GM12891 (cell line): ENCODE measurements around the gene GJA5.

ENCODE experiments used
- DNase-seq: peaks from one replicate; pipeline ENCODE4 v3.0.0; 2011; ENCODE audit warnings: low spot score; ENCODE audit not compliant: insufficient read length
- FAIRE-seq: peaks from 2 replicates; lab custom pipeline; 2011; peaks lifted over from hg19 to GRCh38; lab: Jason Lieb, UNC
- PAX5 ChIP-seq: IDR thresholded peaks from 2 replicates; pipeline ENCODE4 v1.6.1; 2011; ENCODE audit warnings: low read length, moderate library complexity, mild to moderate bottlenecking; ENCODE audit not compliant: insufficient read depth, severe bottlenecking
- POLR2A ChIP-seq: IDR thresholded peaks from 2 replicates; pipeline ENCODE4 v1.6.1; 2011; ENCODE audit warnings: low read depth, low read length, control low read depth
- POLR2AphosphoS5 ChIP-seq: IDR thresholded peaks from 2 replicates; pipeline ENCODE4 v1.6.1; 2011; ENCODE audit warnings: low read depth, low read length, control low read depth
- POU2F2 ChIP-seq: IDR thresholded peaks from 2 replicates; pipeline ENCODE4 v1.6.1; 2011; ENCODE audit warnings: low read depth, mild to moderate bottlenecking, control low read depth, low read length, moderate library complexity
- SPI1 ChIP-seq: IDR thresholded peaks from 2 replicates; pipeline ENCODE4 v1.6.1; 2011; ENCODE audit warnings: low read depth, low read length, control low read depth
- TAF1 ChIP-seq: IDR thresholded peaks from 2 replicates; pipeline ENCODE4 v1.6.1; 2011; ENCODE audit warnings: low read depth, low read length, control low read depth

The GJA5 gene

DNA sequence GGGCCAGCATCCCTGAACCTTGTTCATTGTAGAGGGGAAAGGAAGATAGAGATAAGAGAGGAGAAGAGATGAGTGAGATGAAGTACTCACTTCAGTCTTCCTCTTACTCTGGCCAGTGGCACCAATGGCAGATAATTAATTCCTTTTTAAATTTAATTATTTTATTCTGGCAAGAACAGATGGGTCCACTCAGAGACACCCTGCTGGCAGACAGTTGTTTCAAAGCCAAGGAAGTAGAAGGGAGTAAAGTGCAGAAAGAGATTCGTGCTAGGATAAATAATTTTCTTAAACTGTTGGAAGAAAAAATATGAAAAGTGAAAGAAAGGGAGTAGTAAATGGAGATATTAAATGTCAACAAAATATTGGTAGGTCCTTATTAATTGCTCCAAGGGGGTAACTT lies 7.7 kb upstream of the GJA5 start:
- no peak for TF ChIP-seq SPI1
- TF ChIP-seq POLR2AphosphoS5: no peak
- TF ChIP-seq POLR2A: no peak
- TF ChIP-seq PAX5: no peak
- TF ChIP-seq TAF1: no peak
- TF ChIP-seq POU2F2: no peak
- DNase-seq: no peak
- no peak for FAIRE-seq

DNA sequence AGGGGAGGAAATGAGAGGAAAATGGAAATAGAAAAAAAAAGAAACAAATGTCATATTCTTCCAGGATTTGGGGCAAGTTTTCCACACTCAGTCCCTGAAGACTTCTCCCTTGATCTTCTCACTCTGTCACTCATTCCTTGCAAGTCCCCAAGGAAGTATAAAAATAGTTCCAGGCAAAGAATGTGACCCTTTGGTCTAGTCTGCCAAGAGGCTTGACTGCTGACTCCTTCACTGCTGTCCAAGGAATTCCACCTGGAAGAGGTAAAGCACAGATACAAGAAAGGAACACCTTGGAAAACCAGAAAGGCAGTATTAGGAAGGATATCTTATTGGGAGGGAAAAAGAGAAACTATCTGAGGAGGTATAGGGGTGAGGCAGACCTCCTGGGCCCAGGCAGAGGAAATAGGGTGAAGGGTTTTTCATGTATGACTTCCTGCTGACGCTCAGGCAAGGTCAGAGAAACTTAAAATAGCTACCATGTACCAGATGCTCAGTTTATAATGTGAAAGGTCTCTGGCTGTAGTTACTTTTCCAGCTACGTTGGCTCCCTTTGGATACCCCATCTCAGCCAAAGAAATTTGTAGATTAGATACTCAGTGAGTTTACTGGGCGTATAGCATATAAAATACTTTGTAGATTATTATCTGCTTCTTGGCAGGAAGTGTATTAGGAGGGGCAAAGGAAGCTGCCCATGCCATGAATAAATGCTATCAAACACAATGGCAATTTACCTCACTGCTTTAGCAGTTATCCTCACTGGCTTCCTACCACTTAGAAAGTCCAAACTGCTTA lies 2.0 kb upstream of the GJA5 start:
- no peak for DNase-seq
- TF ChIP-seq TAF1 (no peak), POU2F2 (no peak), SPI1 (no peak), PAX5 (no peak), POLR2A (no peak), POLR2AphosphoS5 (no peak)
- FAIRE-seq: no peak

DNA sequence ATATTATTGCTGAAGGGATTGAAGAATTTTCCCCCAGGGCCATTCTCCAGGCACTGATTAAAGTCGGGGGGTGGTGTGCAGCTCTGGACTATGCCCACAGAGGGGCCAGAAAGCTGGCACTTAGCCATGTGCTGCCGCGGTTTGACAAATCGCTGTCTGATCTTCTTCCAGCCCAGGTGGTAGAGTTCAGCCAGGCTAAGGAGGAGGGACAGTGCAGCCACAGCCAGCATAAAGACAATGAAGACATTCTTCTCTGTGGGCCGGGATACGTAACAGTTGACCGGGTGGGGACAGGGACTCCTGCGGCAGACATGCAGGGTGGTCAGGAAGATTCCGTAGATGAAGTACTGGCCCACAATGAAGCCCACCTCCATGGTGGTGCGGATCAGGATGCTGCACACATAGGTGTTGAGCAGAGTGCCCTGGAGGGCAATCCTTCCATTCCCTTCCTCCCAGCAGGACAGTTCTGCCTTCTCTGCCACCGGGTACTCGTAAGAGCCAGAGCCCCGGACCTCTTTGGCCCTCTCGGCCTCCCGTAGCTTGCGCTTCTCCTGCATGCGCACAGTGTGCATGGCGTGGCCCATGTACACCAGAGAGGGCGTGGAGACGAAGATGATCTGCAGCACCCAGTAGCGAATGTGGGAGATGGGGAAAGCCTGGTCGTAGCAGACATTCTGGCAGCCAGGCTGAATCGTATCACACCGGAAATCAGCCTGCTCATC lies 1.9 kb downstream of the GJA5 start:
- TF ChIP-seq SPI1 (no peak), PAX5 (no peak), POLR2A (no peak), POU2F2 (no peak), TAF1 (no peak), POLR2AphosphoS5 (no peak)
- no peak for FAIRE-seq
- DNase-seq: no peak

DNA sequence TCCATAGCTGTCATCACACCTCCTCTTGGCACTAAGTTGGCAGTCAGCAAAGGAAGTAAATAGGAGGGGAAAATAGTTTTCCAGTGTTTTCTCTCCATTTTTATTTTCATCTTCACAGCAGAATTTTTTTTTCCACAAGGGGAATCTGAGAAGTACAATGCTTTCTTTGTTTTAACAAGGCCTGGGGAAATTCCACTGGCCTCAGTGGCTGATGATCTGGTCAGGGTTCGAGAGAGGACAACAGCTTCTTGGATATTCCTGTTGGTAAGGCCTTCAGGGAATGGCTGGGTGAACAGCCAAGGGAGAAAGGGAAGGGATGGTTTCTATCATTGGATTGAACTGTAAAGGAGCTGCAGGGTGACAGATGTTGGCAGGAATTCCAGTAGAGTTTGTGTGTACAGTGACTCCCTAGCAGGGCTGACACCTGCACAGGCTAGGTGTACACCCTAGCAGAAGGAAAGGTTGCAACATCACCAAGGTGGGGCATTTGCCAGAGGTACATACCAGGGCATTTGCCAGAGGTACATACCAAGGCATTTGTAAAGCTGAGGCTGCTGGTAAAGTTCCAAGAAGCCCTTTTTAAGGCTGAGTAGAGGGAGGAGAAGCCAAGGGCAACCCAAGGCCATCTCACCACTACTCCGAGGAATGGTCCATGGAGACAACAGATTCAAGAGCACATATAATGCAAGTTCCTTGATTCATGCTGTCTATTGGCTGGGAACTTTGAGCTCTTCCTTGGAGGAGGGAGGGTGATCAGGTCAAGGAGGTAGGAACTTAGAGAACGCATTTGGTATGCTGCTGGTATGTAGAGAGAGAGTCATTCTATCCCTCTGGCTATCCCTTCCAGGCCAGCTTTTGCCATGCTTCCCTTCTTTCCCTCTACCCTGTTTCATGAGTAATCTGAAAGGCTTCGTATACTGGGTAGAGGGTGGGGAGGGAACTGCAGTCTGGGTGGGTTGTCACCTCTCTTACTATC lies 3.1 kb downstream of the GJA5 start:
- FAIRE-seq (no peak), DNase-seq (no peak)
- TF ChIP-seq TAF1: no peak
- no peak for TF ChIP-seq POU2F2
- no peak for TF ChIP-seq PAX5
- no peak for TF ChIP-seq SPI1

DNA sequence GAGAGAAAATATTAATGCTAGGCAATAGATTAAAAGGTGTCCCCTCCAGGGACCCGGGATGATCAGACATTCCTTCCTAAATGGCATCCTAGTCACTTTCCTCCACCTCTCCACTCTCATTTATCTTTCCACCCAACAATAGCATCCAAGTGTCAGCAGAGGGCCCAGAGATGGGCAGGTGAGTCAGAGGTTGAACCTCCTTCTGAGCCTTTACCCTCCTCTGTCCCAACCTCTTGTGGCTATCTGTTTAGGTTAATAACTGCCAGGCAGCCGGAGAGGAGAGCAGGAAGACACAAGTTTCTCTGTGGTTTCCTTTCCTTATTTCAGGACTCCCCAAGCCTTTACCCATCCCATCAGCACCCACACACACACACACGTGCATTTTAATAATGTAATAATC lies 4.1 kb downstream of the GJA5 start:
- FAIRE-seq: no peak
- DNase-seq: no peak
- TF ChIP-seq POU2F2: no peak

DNA sequence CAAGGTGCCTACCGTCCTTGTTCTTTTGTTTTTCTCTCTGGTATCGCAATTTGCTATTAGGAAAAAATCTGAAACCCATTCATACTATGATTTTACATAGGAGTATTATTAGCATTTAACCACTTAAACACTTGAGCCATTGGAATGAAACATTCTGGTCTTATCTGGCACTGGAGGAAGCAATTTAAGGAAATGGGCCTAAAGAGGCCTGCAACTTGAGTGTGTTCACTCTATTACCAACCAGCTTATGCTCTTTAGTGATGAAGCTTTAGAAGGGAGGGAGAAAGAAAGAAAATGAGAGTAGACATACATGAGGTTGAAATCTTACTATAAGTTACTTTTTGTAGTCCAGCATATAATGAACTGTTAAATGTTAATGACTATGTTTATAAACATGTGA lies 5.7 kb downstream of the GJA5 start:
- FAIRE-seq: no peak
- TF ChIP-seq PAX5 (no peak), POLR2A (no peak), POLR2AphosphoS5 (no peak), POU2F2 (no peak), TAF1 (no peak), SPI1 (no peak)
- no peak for DNase-seq

DNA sequence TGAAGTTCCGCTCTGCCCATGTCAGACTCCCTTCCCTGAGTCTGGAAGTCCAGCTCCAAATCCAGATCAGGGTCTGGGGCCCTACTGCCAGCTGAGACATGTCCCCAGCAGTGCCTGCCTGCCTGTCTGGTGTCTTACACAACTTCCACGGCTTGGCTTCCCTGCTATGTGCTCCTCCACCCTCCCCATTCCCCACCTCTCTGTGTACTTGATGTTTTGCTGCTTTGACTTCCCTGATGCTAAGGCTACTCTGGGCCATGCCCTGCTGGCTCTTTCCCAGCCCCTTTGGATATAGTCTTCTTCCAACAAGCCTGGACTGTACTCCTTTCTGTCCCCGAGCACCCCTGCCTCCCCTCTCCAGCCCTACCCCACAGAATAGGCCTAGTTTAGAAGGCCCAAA lies 7.3 kb downstream of the GJA5 start:
- FAIRE-seq: no peak
- TF ChIP-seq POLR2AphosphoS5 (no peak), POU2F2 (no peak), POLR2A (no peak), TAF1 (no peak), SPI1 (no peak), PAX5 (no peak)

DNA sequence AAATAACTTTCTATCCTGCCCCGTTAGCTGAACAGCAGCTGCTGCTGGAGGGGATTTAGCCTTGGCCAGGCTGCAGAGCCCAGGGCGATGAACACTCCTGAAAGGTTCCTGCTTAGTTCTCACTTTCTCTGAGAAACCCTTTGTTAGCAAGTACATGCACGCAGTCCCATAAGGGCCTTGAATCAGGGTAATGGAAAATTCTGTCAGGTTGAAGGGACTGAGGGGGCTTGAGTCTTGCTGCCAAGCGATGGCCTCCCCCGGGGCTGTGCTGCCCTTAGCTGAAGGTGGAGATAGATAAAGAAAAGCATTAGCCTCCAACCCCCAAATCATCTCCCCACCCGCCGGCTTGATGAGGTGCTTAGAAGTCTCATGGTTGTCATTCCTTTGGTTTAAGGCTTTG lies 7.9 kb downstream of the GJA5 start:
- TF ChIP-seq SPI1: no peak
- TF ChIP-seq TAF1: no peak
- TF ChIP-seq PAX5: no peak
- no peak for TF ChIP-seq POU2F2
- TF ChIP-seq POLR2A: no peak
- no peak for TF ChIP-seq POLR2AphosphoS5
- FAIRE-seq (no peak), DNase-seq (no peak)

More for the DNA sequence above, 7.3 kb downstream of the GJA5 start:
- DNase-seq: no peak

DNA sequence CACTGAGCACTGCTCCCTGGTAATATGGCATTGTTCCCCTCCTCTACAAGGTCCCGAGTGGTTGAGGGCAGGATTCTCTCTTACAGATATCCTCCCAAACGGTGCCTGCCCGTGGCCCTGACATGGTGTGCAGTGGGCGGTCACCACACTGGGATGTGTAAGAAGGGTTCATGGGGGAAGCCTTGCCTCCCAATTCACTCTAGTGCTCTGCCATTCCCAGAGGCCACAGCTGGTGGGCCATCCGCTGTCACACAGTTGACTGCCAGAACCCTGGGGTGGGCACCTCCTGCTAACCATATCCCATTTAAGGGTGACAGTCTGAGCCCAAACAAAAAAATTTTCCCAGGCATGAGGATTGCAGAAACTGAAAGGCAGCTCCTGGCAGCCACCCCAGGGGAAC lies 9.1 kb downstream of the GJA5 start:
- DNase-seq: no peak
- no peak for FAIRE-seq
- TF ChIP-seq POLR2AphosphoS5 (no peak), POU2F2 (no peak), POLR2A (no peak), SPI1 (no peak), PAX5 (no peak), TAF1 (no peak)
